ENCODE measurements around the gene HERC2.
"Not testable (repeated sequence)": the region's sequence is repeated elsewhere in the genome, so short reads cannot be mapped to it uniquely, and the experiment has no call there.

Gene HERC2

DNA sequence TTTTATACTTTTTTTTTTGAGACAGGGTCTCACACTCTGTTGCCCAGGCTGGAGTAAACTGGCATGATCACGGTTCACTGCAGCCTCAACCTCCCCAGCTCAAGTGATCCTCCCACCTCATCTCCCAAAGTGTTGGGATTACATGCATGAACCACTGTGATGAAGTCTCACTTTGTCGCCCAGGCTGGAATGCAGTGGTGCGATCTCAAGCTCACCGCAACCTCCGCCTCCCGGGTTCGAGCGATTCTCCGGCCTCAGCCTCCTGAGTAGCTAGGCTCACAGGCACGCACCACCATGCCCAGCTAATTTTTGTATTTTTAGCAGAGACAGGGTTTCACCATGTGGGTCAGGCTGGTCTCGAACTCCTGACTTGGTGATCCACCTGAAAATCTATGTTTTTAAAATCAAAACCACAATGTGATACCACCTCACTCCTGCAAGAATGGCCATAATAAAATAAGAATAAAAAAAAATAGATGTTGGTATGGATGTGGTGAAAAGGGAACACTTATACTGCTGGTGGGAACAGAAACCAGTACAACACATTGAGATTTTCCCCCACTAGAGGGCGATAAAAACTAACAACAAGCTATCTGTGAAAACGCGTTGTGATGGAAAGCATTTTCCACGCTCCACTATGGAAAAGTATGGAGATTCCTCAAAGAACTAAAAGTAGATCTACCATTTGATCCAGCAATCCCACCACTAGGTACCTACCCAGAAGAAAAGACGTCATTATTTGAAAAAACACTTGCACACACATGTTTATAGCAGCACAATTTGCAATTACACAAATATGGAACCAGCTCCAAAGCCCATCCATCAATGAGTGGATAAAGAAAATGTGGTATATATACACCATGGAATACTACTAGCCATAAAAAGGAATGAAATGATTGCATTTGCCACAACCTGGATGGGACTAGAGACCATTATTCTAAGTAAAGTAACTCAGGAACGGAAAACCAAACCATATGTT, 196.0 kb downstream of the HERC2 start:
- no peak for DNase-seq

DNA sequence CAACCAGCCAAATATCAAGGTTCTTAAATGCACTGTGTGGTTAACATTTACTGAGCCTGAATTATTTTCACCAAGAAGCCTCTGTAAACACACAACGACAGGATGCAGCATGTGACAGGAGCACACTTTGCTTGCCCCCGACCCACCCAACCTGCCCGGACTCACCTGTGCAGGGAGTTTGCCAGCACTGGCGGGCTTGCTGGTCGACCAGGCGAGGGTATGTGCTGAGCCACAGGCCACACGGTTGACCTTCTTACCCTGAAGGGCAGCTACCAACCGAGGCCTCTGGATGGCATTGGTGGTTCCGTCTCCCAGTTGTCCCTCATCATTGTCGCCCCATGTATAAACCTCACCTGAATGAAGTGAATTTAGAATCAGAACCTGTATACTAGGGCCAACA, 197.1 kb downstream of the HERC2 start:
- no peak for DNase-seq

DNA sequence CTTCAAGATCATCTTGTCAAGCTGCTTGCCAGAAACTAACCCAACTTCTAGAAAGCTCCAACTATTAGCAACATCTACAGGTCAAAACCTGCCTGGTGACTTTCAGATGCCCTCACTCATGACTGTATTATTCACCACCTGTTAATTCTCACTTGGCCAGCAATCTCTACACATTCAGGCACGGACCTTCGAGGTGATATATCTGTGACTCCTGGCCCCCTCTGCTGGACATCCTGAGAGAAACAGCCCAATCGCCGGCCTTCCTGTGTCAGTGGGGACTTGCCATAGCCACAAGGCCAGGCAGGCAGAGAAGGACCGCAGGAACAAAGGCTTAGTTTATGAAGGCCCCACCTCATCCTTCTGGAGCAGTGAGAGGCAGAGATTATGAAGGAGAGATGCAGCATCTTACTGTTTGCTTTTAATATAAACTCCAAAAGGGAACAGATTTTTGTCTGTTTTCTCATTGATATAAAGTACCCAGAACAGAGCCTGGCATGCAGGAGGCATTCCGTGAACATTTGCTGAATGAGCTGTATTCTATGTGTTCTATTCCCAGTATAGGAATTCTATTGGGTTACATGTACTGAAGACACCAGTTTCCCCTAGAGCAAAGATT, 198.5 kb downstream of the HERC2 start:
- peak; percentile 5 for DNase-seq

DNA sequence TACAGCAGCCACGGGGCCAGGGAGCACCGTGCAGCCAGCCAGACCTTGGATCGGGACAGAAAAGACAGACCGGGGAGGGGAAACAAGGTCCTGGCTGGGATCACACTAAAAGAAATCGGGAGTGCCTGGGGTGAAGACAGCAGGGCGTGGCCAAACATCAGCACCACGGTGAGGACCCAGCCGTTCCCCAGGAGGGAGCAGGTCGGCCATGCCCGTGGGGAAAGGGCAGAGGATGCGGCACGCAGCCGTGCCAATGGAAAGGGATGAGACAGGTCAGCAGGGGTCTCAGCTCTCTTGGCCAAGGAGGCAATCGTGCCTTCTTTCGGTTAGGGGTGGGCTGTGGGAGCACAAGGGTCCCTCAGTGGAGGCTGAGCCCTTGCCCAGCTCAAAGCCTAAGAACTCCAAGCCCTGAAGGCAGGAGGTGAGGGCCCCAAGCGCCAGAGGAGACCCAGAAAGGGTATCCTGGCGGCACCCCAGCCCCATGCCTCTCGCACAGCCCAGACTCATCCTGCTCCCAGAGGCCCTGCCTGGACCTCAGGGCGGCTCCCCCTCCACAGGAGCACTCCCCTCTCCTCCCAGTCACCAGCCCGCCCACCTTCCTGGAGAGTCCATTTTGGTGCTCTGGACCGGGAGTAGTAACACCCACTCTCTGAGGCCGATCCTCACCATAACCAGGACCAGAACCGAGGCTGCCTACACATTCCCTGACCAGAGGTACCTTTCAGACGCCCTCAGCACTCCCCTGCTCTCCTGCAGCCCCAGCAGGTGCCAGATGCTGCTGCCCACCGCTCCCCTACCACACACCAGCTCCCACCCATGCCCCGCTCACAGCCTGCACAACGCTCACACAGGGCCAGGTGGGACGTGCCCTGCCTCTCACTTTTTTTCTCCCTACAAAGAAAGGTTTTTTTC, 199.7 kb downstream of the HERC2 start:
- no peak for DNase-seq

DNA sequence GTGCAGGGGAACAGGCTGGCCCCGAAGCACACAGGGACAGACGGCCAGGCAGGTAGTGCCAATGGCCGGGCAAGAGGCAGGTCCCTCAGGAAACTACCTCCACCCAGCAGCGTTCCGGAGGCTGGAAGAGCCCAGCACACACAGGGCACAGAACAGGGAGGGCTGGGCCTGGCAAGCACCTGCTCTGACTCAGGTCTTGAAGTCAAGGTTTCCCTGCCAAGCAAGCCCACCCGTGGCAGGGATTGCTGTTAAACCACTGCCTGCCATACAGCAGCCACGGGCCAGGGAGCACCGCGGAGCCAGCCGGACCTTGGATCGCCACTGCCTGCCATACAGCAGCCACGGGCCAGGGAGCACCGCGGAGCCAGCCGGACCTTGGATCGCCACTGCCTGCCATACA, 200.4 kb downstream of the HERC2 start:
- not testable (repeated sequence) for DNase-seq

DNA sequence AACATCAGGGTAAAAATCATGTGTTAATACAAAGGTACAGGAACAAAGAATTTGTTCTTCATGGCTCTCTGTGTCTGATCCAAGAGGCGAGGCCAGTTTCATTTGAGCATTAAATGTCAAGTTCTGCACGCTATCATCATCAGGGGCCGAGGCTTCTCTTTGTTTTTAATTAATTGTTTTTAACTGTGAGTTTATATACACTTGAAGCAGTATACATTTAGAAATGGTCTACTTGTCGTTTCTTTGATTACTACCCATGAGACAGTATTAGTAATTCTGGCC, 201.7 kb downstream of the HERC2 start:
- no peak for DNase-seq

DNA sequence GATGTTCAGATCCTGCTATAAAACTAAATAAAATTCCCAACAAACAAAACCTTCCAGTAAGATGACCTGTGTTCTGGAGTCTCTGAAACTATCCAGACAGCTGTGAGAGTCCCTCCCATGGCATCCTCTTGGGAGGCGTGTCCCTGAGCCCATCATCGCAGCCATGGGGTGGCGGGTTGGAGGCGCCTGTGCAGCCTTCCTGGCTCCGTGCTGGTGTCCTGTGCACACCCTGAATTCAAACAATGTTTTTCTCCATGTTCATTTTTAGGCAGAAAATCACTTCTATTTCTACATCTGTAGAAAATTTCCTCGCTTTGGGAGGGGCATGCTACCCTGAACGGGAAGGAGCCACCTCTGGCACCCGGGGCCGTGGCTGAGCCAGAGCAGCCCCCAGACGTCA, 203.4 kb downstream of the HERC2 start:
- DNase-seq = no peak

DNA sequence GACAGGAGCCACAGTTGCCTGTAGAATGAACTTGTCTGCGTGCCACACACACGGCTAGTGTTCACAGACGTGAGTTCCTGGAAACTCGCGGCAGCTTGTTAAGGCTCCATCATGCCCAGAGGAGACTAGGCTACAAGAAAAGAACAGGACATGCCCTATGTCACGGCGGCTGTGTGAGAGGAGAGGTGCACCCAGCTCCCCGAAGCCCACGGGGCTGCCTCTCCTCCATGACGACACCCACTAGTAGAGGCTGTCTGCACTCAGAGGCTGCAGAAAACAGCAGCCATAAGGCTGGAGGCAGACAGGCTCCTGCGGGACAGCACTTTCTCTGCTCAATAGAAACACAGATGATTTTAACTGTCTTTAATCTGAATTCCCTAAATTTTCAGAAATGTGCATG, 203.9 kb downstream of the HERC2 start:
- DNase-seq = no peak

DNA sequence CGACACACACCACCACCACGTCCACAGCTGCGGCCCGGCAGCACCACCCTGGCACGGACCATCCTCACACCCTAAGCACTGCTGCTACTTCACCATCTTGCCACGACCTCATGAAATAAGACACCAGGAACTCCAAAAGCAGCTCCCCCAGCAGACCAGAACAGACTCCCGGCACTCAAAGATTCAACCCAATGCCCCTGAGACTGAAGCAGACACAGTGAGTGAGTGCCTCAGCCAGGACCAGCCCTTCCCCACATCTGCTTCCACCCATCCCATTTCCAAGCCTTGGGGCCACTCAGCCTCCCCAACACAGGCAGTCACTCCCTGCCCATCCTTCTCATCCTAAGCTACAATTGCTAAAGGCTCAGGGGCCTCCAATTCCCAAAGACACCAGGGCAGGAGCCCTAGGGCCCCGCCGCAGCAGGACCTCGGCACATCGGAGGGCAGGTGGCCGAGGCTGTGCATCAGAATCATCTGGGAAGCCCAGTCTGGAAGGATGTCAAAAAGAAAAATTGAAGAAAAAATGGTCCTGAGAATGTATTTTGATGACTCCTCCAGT, 204.5 kb downstream of the HERC2 start:
- no peak for DNase-seq

DNA sequence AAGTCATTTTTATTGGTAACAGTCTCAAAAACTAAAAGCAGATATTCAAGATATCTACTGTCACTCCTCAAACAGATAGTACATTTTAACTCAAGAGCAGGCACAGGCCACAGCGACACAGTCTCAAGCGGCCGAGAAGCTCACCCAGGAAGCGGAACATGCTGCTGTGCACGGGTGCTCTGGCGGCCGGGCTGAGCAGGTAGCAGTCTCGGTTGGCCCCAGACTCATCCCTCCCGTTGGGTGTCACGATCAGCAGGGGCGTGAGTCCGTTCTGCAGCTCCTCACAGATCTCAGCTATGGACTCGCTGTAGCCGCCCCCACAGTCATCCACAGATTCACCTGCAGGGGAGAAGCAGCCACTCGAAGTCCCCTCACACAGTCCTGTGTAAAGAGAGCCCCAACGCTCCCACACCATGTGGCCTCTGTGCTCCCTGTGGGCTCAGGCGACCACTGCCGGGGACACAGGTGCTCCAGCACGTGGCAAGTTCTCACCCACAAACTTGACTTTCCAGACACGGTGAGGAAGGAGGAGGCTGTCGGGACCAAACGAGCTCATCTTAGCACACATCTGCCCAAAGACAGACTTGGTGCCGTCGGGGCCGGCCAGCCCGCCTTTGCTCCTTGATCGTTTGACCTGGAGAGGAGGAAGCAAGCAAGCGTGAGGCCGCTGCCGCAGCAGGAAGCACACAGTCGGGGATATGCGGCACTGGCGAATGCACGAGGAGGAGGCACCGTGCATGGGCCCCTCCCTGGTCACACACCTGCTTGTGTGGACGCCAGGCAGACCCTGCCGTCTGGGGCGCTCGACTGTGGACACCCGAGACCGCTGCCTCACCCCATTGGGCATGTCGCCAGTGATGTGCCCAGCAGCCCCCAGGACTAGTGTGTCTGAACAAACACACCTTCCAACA, 205.2 kb downstream of the HERC2 start:
- no peak for DNase-seq

DNA sequence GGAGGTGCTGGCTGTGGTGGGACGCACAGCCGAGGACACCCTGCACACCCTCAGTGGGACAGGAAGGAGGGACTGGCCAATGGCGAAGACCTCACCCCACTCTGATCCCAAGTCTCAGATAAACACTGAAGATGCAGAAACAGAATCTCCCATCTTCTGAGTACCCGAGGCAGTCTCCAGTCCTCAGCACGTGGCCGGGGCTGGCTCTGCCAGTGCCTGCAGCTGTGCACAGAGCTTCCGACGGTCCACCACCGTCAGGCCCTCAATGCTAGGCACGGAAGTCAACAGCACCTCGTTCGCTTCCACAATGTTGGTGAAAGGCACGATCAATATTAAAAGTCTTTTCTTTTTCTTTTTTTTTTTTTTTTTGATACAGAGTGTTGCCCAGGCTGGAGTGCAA, 206.1 kb downstream of the HERC2 start:
- DNase-seq = no peak

DNA sequence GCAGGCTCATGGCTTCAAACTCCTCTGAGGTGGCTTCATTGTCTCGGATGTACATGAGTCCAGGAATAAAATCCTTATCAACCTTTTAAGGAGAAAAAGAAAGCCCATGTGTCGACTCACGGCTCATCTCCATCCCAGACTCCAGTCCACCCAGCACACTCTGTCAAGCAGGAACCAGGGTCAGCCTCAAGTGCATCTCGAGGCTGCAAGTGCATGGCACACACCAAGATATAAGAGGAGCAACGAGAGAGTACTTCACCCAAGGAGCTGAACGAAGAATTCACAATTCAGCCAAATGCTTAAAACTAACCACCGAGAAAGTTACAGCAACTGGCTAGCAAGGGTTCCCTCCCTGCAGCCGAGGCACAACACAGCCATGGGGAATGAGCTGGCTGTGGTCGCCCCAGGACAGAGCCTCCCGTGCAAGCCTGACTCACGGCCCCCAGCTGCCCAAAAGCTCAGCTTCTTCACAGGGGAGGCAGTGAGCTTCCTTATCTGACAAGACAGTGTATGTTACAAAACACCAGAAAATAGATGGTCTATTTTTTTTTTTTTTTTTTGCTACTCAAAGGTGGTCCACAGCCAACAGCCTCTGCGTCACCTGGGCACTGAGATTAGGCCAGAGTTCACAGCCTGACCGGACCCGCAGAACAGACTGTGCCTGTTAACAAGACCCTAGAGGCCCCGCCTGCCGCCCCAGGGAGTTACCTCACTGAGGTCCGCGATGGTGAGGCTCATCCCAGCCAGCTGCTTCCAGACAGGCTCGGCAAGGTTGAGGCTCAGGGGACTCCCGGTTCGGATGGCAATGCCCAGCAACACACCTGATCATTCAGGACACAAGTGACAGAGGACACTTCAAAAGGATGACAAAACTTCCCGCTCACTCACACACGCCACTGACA, 207.0 kb downstream of the HERC2 start:
- DNase-seq = no peak

DNA sequence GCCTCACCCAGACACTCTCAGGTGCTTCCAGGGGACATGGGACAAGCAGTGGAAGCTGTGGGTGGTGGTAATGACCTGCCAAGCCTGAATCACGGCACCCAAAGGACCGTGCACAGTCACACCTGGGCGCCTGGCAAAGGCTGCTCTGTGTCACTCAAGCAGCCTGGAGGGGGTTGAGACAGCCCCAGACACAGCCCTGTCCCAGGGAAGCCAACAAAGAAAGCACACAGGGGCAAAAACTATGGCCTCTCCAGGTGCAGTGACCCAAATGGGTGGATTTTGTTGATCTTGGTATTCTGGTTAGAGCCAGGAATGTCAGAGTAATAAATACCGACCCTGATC, 207.9 kb downstream of the HERC2 start:
- no peak for DNase-seq

DNA sequence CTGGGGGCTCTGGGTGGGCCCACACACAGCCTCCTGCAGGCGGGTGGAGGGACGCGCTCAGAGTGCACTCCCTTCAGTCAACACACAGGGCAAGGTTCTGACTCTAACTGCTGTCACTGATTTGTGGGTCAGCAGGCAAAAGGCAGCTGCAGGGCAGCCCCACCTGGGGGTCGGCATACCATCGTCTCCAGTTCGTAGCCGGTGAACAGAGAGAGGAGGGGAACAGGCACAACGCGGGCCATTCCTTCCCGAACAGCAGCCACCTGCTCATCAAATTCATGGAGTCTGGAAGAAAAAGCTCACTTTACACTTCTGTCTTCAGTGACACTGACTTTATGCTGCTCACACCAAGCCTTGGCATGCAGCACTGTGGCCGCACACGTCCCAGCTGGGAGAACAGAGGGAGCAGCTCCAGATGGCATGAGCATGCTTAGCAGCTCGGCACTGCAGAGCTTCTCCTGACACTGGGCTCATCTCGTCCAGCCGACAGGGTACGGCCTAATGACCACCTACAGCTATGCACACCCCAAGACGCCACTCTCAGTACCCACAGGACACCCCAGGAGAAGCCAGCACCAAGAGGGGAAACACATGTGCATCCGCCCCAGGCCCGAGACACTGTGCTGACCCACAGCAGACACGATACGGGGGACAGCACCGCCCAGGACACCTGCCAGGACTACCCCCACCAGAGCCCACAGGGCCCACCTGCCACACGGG, 208.4 kb downstream of the HERC2 start:
- no peak for DNase-seq

DNA sequence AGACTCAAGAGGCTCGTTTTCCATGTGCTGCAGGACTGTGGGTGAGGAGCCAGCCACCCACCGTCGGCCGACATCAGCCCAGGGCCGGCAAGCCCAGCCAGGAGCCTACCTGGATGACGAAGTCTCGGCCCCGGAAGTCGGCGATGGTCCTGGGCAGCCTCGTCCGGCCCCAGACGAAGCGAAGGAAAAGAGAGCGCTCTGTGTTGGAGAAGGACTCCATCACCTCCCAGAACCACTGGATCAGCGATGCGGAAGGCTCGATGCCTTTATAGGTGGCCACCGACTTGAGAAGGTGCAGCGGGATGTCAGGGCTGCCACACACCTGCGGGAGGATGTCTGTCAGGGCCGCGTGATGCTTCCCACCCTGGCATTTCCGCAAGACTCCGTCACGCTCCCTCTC, 209.0 kb downstream of the HERC2 start:
- DNase-seq = no peak

DNA sequence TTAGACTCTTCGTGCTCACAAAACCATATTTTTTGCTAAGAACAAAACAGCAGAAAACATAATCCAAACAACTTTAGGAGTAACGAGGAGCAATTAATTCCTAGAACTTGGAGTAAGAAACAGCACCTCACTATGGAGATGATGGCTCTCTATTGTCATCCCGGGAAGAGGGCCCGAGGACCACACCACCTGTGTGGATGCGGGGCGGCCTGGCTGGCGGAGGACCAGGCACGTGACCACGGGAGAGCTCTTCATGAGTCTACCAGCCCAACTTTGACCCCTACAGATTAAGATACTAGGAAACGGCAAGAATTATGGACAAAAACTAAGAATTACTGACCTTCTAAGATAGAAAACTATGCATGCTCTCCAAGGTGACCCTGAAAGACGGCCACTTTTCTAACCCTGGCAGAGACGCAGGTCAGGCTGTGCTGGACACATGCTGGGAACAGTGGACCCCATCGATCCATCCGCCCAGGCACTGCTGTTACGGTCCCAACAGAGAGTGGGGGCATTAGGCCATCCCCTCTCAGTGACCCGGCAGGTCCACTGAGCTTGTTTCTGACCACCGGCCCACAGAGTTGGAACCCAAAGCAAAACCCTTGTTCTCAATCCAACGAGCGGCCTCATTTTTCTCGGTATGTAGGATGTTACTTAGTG, 209.7 kb downstream of the HERC2 start:
- DNase-seq = no peak

DNA sequence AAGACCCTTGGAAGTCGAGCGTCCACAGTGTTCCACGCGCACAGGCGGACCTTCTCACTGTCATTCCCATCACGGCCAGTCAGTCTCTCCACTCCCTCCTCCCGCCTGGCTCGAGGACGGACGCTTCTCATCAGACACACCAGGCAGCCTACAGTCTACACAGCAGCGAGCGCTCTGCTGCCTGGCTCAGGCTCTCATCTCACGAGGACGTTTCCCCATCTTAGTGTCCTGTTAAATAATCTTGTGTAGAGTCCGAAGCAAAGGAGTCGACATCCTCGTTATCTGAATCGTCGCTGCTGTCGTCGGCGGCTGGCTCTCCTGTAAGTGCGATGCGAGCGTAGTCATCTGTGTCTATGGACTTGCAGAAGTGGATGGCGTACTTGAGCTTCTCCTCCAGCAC, 210.4 kb downstream of the HERC2 start:
- DNase-seq = no peak

DNA sequence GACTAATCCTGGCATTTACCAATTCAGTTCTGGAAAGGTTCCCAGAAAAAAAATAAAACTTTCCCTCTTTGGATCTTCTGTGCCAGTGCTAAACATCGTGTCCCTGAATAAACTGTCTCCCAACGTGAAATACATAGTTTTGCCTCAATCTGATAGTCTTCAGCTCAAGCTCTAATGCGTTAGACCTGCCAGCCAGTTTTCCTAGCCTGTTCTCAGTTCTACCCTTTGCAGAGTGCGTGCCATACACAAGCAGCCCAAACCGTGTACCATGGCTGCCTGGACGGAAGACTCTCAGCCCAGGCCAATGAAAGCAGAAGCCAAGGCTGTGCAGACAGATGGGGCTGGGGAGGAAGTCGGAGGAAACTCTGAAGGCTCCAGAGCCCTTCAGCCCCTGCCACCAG, 211.5 kb downstream of the HERC2 start:
- no peak for DNase-seq

DNA sequence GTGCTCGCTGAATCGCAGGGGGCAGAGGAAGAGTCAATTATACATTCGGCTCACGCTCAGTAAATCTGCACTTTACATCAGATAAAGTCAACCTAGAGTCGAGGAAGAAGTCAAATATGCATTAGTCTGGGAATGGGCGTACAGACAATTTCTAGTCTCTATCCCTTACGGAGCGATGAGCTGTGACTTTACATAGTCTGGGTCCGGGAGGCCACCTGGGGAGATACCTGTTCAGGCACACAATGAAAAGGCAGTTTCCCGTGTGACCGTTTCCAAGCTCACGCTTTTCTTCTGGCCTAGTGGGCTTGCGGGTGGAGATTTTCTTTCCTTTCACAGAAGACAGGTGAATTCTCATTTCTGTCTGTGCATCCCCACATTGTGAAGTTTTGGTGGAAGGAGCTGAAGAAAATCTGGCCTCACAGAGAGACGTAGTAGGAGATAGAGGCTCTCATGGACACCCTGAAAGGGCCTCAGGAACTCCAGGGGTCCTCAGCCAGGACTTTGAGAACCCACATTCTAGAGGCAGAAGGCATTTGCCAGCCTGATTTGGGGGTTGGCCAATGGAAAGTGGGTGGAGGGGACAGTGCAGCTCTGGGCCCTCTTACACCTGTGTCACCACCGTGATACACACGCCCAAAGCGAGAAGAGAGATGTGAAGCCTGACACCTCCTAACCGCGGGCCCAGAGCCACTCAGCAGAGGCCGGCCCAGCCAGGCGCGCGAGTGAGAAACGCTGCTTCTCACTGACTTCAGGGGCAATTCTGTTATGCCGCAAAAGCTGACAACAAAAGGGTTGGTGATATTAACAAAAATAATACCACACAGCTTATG, 212.1 kb downstream of the HERC2 start:
- DNase-seq = no peak
